ENCODE measurements around the gene SMIM15. TPM values are rescaled to one million over a fixed set of nuclear protein-coding genes. Genes with fewer than 3 reads are reported as not detected.

SMIM15 gene
- total and polyA plus RNA-seq, 2 donors (not counting 1 experiment from before 2014, with no cell fraction given), result 5.7 to 29.8 TPM

DNA sequence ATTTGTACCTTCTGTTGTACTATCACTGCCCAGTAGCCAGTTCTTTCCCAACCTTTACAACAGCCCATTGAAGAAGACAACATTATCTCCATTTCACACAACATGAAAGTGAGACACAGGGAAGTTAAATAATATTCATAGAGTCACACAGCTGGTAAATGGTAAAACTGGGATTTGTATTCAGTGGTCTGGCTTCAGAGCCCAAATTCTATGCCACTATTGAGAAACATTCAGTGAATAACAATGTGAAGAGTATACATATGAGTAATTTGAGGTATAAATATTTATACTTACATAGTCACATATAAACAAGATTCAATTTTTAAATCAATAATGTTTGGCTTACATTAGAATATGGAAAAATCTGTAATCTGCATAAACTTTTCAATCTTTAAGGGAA, 13.8 kb downstream of the SMIM15 start:
- Mint-ChIP-seq H3K27me3 (no peaks in the 10 kb centered on the region), H3K27ac (no peak overlapping the region), H3K4me1 (no peaks in the 10 kb centered on the region), H3K9me3 (ENCODE audit: insufficient read depth) (peaks cover 8% of the 10 kb centered on the region), H3K4me3 (no peak overlapping the region)
- TF ChIP-seq, protein P1, sequence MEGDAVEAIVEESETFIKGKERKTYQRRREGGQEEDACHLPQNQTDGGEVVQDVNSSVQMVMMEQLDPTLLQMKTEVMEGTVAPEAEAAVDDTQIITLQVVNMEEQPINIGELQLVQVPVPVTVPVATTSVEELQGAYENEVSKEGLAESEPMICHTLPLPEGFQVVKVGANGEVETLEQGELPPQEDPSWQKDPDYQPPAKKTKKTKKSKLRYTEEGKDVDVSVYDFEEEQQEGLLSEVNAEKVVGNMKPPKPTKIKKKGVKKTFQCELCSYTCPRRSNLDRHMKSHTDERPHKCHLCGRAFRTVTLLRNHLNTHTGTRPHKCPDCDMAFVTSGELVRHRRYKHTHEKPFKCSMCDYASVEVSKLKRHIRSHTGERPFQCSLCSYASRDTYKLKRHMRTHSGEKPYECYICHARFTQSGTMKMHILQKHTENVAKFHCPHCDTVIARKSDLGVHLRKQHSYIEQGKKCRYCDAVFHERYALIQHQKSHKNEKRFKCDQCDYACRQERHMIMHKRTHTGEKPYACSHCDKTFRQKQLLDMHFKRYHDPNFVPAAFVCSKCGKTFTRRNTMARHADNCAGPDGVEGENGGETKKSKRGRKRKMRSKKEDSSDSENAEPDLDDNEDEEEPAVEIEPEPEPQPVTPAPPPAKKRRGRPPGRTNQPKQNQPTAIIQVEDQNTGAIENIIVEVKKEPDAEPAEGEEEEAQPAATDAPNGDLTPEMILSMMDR (IDR thresholded peaks at IDR 0.05), result no peak
- no peak for TF ChIP-seq EZH2 (IDR thresholded peaks at IDR 0.05; ENCODE audit: borderline replicate concordance, insufficient read depth, low read depth, low read length, poor library complexity, severe bottlenecking)
- Histone ChIP-seq H4K20me1 (ENCODE audit: control insufficient read depth, insufficient read depth, low read length, poor library complexity, severe bottlenecking) (no peaks in the 10 kb centered on the region), H3K4me1 (ENCODE audit: control insufficient read depth in 2 of 2, insufficient read depth in 2 of 2, low read length in 2 of 2) (no peaks in the 10 kb centered on the region), H2AFZ (ENCODE audit: insufficient read depth, low read depth, low read length, poor library complexity, severe bottlenecking) (no peak overlapping the region), H3K4me3 (ENCODE audit: control extremely low read depth in 1 of 5, extremely low read depth in 1 of 5, insufficient read depth in 1 of 5, low read depth in 2 of 5, low read length in 4 of 5) (no peak overlapping the region), H3K9me3 (ENCODE audit: control extremely low read depth in 1 of 3, control insufficient read depth in 2 of 3, insufficient read depth in 1 of 3, low read length in 2 of 3) (no peaks in the 10 kb centered on the region), H3K9ac (ENCODE audit: low read length) (no peak overlapping the region), H3K4me2 (replicated peaks; ENCODE audit: low read depth, low read length, poor library complexity, severe bottlenecking) (no peak overlapping the region), H3K36me3 (replicated peaks in 1 of 2; ENCODE audit: control extremely low read depth in 1 of 2, control insufficient read depth in 1 of 2, extremely low read depth in 1 of 2, insufficient read depth in 2 of 2, low read length in 1 of 2) (no peaks in the 10 kb centered on the region), H3K27ac (ENCODE audit: low read length in 2 of 2) (no peak overlapping the region), H3K27me3 (replicated peaks in 1 of 4; ENCODE audit: control extremely low read depth in 1 of 4, control insufficient read depth in 3 of 4, insufficient read depth in 4 of 4, low read length in 3 of 4) (no peaks in the 10 kb centered on the region), H3K79me2 (ENCODE audit: control insufficient read depth, insufficient read depth, low read length) (no peaks in the 10 kb centered on the region)
- DNase-seq, result no peak
- ChIA-PET POLR2A (no interaction called here), CTCF (no interaction called here)
- intact Hi-C loops (cut with micrococcal nuclease), result no loop called here
- no peak for ATAC-seq (ENCODE audit: low read depth)

DNA sequence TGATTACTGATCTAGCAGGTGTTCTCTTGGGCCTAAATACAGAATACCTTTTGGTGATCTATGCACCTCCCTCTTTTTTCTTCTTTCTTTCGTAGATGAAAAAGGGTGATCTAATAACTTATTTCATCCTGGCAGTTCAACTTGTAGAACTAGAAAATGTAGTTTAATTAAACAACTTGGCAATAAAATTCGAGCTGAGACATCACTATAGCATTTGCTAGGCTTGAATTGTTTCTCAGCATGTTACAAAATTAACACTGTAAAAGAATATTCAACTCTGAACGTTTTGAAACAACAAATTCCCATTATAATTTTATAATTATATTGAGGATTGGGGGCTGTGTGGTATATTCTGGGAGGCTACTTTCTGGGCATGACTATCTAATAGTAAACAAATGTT, 19.5 kb downstream of the SMIM15 start:
- no peak overlapping the region for H3K27ac ChIP-seq (ENCODE audit: low read length in 2 of 2)
- CTCF ChIA-PET, result no interaction called here
- WGBS (ENCODE audit: insufficient coverage), result no CpG with 5 or more reads among the region's 3 CpGs
- H3K27me3 Mint-ChIP-seq, result no peaks in the 10 kb centered on the region
- H3K79me2 ChIP-seq (ENCODE audit: control insufficient read depth, insufficient read depth, low read length), result no peaks in the 10 kb centered on the region
- H3K27ac Mint-ChIP-seq, result no peak overlapping the region
- no peaks in the 10 kb centered on the region for H3K4me1 Mint-ChIP-seq
- DNase-seq (no peak), ATAC-seq (ENCODE audit: low read depth) (no peak)
- H3K36me3 ChIP-seq (replicated peaks in 1 of 2; ENCODE audit: control extremely low read depth in 1 of 2, control insufficient read depth in 1 of 2, extremely low read depth in 1 of 2, insufficient read depth in 2 of 2, low read length in 1 of 2), result no peaks in the 10 kb centered on the region
- no peaks in the 10 kb centered on the region for H3K27me3 ChIP-seq (replicated peaks in 1 of 4; ENCODE audit: control extremely low read depth in 1 of 4, control insufficient read depth in 3 of 4, insufficient read depth in 4 of 4, low read length in 3 of 4)
- H4K20me1 ChIP-seq (ENCODE audit: control insufficient read depth, insufficient read depth, low read length, poor library complexity, severe bottlenecking), result no peaks in the 10 kb centered on the region
- H3K4me1 ChIP-seq (ENCODE audit: control insufficient read depth in 2 of 2, insufficient read depth in 2 of 2, low read length in 2 of 2), result no peaks in the 10 kb centered on the region
- no peak overlapping the region for H3K4me3 ChIP-seq (ENCODE audit: control extremely low read depth in 1 of 5, extremely low read depth in 1 of 5, insufficient read depth in 1 of 5, low read depth in 2 of 5, low read length in 4 of 5)
- no peak overlapping the region for H3K9ac ChIP-seq (ENCODE audit: low read length)
- no peaks in the 10 kb centered on the region for H3K9me3 ChIP-seq (ENCODE audit: control extremely low read depth in 1 of 3, control insufficient read depth in 2 of 3, insufficient read depth in 1 of 3, low read length in 2 of 3)
- POLR2A ChIA-PET, result no interaction called here
- H3K4me2 ChIP-seq (replicated peaks; ENCODE audit: low read depth, low read length, poor library complexity, severe bottlenecking), result no peak overlapping the region
- peaks cover 5% of the 10 kb centered on the region for H3K9me3 Mint-ChIP-seq (ENCODE audit: insufficient read depth)
- TF ChIP-seq, protein P1 (IDR thresholded peaks at IDR 0.05), result no peak
- H2AFZ ChIP-seq (ENCODE audit: insufficient read depth, low read depth, low read length, poor library complexity, severe bottlenecking), result no peak overlapping the region
- intact Hi-C loops (cut with micrococcal nuclease), result no loop called here
- no peak overlapping the region for H3K4me3 Mint-ChIP-seq

All from B cell (primary cell).